DOHH2 (cell line): ENCODE measurements around the gene TXLNB.

ENCODE experiments used
- EZH2phosphoT487 ChIP-seq: fragments of 200-600 bp; sonication (generic); IDR thresholded peaks from 2 replicates; pipeline ENCODE4 v1.6.1; 2017; ENCODE audit warnings: borderline replicate concordance, mild to moderate bottlenecking, antibody characterized with exemption, low read length, moderate library complexity, mixed read lengths
- TF ChIP-seq, protein P1 (sequence below): fragments of 200-600 bp; sonication (generic); IDR thresholded peaks from one replicate; pipeline ENCODE4 v1.5.1; 2014; ENCODE audit warnings: antibody characterized with exemption, mild to moderate bottlenecking, low read depth, low read length; ENCODE audit not compliant: poor library complexity, severe bottlenecking

DNA sequence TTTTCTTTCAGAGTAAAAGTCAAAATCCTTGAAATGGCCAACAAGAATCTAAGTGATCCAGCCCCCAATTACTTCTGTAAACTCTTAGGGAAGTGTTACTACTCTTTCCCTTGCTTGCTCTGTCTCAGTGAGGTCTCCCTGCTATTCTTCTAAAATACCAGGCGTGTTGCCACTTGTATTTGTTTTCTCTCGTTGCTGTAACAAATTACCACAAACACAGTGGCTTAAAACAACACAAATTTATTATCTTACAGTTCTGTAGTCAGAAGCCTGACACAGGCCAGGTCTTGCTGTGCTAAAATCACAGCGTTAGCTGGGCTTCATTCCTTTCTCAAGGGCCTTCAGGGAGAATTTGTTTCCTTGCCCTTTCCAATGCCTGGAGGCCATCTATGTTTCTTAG is 97.1 kb downstream of the TXLNB start:
- TF ChIP-seq, protein P1, sequence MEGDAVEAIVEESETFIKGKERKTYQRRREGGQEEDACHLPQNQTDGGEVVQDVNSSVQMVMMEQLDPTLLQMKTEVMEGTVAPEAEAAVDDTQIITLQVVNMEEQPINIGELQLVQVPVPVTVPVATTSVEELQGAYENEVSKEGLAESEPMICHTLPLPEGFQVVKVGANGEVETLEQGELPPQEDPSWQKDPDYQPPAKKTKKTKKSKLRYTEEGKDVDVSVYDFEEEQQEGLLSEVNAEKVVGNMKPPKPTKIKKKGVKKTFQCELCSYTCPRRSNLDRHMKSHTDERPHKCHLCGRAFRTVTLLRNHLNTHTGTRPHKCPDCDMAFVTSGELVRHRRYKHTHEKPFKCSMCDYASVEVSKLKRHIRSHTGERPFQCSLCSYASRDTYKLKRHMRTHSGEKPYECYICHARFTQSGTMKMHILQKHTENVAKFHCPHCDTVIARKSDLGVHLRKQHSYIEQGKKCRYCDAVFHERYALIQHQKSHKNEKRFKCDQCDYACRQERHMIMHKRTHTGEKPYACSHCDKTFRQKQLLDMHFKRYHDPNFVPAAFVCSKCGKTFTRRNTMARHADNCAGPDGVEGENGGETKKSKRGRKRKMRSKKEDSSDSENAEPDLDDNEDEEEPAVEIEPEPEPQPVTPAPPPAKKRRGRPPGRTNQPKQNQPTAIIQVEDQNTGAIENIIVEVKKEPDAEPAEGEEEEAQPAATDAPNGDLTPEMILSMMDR = no peak
- TF ChIP-seq EZH2phosphoT487 = no peak
